Fibroblast of lung (primary cell): Measurements from ENCODE around the gene SDK2.

Experiments used
- CTCF ChIP-seq, 2 donors: IDR thresholded peaks in 1 of 2; conservative IDR thresholded peaks in 1 of 2; 1 replicate in 1 of 2; 2 replicates in 1 of 2; pipeline ENCODE4 v1.5.1; 2011 to 2012; ENCODE audit warnings: low read length in 2 of 2, control low read depth in 1 of 2, inconsistent platforms in 1 of 2, low read depth in 1 of 2, mild to moderate bottlenecking in 1 of 2
- EZH2 ChIP-seq: IDR thresholded peaks from 2 replicates; pipeline ENCODE4 v1.5.1; 2012; ENCODE audit warnings: low read length, control low read depth, mild to moderate bottlenecking; ENCODE audit errors: missing control alignments

- TF ChIP-seq CTCF (conservative IDR thresholded peaks at IDR 0.05 in 1 of 2, IDR thresholded peaks at IDR 0.05 in 1 of 2; ENCODE audit: low read depth in 1 of 2, low read length in 2 of 2) (no peak), EZH2 (no peak)
These were observed 191.2 kb downstream of the SDK2 start for GRCh38 chr17:73453090-73453489.
